ENCODE data around the gene GRID1.

Gene GRID1

GRCh38 chr10:85613391-85613790 lies 753.2 kb downstream of the GRID1 start:
- no peaks in the 10 kb centered on the region for H4K20me1 ChIP-seq (ENCODE audit: insufficient read depth, low read length)
- H3K4me3 ChIP-seq (ENCODE audit: low read length) = no peak overlapping the region
- H3K4me2 ChIP-seq (ENCODE audit: low read depth, low read length) = no peak overlapping the region
- H3K9me3 ChIP-seq (replicated peaks; ENCODE audit: insufficient read depth, low read length) = no peaks in the 10 kb centered on the region
- peaks cover 22% of the 10 kb centered on the region for H3K4me1 ChIP-seq (ENCODE audit: low read length)
- H3K27ac ChIP-seq (ENCODE audit: low read length) = no peak overlapping the region
- no peak overlapping the region for H3K9ac ChIP-seq (ENCODE audit: low read length)
- H3K9me2 ChIP-seq (replicated peaks; ENCODE audit: insufficient read depth, low read length) = no peaks in the 10 kb centered on the region
- peaks cover 10% of the 10 kb centered on the region; the same call in 1 of the 2 replicates for H3F3A ChIP-seq (ENCODE audit: insufficient read depth, low read length)
- no peaks in the 10 kb centered on the region for H3K27me3 ChIP-seq (replicated peaks; ENCODE audit: insufficient read depth, low read length)
- no peaks in the 10 kb centered on the region for H3K36me3 ChIP-seq (replicated peaks; ENCODE audit: insufficient read depth, low read length)
- H2AFZ ChIP-seq (ENCODE audit: low read length) = no peak overlapping the region
- H3K79me2 ChIP-seq (ENCODE audit: low read length) = no peaks in the 10 kb centered on the region
- no peak for DNase-seq
- no peak for TF ChIP-seq EZH2phosphoT487 (IDR thresholded peaks at IDR 0.05; ENCODE audit: low read length)
- no peak for TF ChIP-seq EZH2 (optimal IDR thresholded peaks at IDR 0.05; ENCODE audit: low read depth, low read length)
- TF ChIP-seq, protein P1, sequence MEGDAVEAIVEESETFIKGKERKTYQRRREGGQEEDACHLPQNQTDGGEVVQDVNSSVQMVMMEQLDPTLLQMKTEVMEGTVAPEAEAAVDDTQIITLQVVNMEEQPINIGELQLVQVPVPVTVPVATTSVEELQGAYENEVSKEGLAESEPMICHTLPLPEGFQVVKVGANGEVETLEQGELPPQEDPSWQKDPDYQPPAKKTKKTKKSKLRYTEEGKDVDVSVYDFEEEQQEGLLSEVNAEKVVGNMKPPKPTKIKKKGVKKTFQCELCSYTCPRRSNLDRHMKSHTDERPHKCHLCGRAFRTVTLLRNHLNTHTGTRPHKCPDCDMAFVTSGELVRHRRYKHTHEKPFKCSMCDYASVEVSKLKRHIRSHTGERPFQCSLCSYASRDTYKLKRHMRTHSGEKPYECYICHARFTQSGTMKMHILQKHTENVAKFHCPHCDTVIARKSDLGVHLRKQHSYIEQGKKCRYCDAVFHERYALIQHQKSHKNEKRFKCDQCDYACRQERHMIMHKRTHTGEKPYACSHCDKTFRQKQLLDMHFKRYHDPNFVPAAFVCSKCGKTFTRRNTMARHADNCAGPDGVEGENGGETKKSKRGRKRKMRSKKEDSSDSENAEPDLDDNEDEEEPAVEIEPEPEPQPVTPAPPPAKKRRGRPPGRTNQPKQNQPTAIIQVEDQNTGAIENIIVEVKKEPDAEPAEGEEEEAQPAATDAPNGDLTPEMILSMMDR (IDR thresholded peaks at IDR 0.05; ENCODE audit: low read length) = no peak

GRCh38 chr10:85612833-85613232 lies 753.8 kb downstream of the GRID1 start:
- peak overlapping the region; percentile 59 for H3K4me2 ChIP-seq (ENCODE audit: low read depth, low read length)
- H3K4me1 ChIP-seq (ENCODE audit: low read length) = peaks cover 22% of the 10 kb centered on the region
- H2AFZ ChIP-seq (ENCODE audit: low read length) = no peak overlapping the region
- no peaks in the 10 kb centered on the region for H3K36me3 ChIP-seq (replicated peaks; ENCODE audit: insufficient read depth, low read length)
- no peaks in the 10 kb centered on the region for H3K9me3 ChIP-seq (replicated peaks; ENCODE audit: insufficient read depth, low read length)
- peaks cover 10% of the 10 kb centered on the region; the same call in 1 of the 2 replicates for H3F3A ChIP-seq (ENCODE audit: insufficient read depth, low read length)
- H3K9me2 ChIP-seq (replicated peaks; ENCODE audit: insufficient read depth, low read length) = no peaks in the 10 kb centered on the region
- no peaks in the 10 kb centered on the region for H3K27me3 ChIP-seq (replicated peaks; ENCODE audit: insufficient read depth, low read length)
- no peak overlapping the region for H3K4me3 ChIP-seq (ENCODE audit: low read length)
- peak; percentile 16 for DNase-seq
- no peaks in the 10 kb centered on the region for H4K20me1 ChIP-seq (ENCODE audit: insufficient read depth, low read length)
- peak overlapping the region; percentile 36; the same call in 1 of the 2 replicates for H3K27ac ChIP-seq (ENCODE audit: low read length)
- no peak overlapping the region for H3K9ac ChIP-seq (ENCODE audit: low read length)
- TF ChIP-seq, protein P1 (IDR thresholded peaks at IDR 0.05; ENCODE audit: low read length) = peak; percentile 54
- no peak for TF ChIP-seq EZH2 (optimal IDR thresholded peaks at IDR 0.05; ENCODE audit: low read depth, low read length)
- TF ChIP-seq EZH2phosphoT487 (IDR thresholded peaks at IDR 0.05; ENCODE audit: low read length) = no peak
- H3K79me2 ChIP-seq (ENCODE audit: low read length) = no peaks in the 10 kb centered on the region

- H3K4me2 ChIP-seq (ENCODE audit: low read depth, low read length) = peak overlapping the region; percentile 59
- H3K9me3 ChIP-seq (replicated peaks; ENCODE audit: insufficient read depth, low read length) = no peaks in the 10 kb centered on the region
Observed at GRCh38 chr10:85612378-85612775, 754.2 kb downstream of the GRID1 start.

More at GRCh38 chr10:85612378-85612775, 754.2 kb downstream of the GRID1 start:
- no peaks in the 10 kb centered on the region for H3K36me3 ChIP-seq (replicated peaks; ENCODE audit: insufficient read depth, low read length)
- H4K20me1 ChIP-seq (ENCODE audit: insufficient read depth, low read length) = no peaks in the 10 kb centered on the region
- H3K79me2 ChIP-seq (ENCODE audit: low read length) = no peaks in the 10 kb centered on the region
- no peak overlapping the region for H3K4me3 ChIP-seq (ENCODE audit: low read length)
- H3K27me3 ChIP-seq (replicated peaks; ENCODE audit: insufficient read depth, low read length) = no peaks in the 10 kb centered on the region
- H3F3A ChIP-seq (ENCODE audit: insufficient read depth, low read length) = peaks cover 10% of the 10 kb centered on the region; the same call in 1 of the 2 replicates
- H2AFZ ChIP-seq (ENCODE audit: low read length) = no peak overlapping the region
- no peak overlapping the region for H3K9ac ChIP-seq (ENCODE audit: low read length)
- H3K27ac ChIP-seq (ENCODE audit: low read length) = peak overlapping the region; percentile 36; the same call in 1 of the 2 replicates
- no peaks in the 10 kb centered on the region for H3K9me2 ChIP-seq (replicated peaks; ENCODE audit: insufficient read depth, low read length)
- H3K4me1 ChIP-seq (ENCODE audit: low read length) = peaks cover 22% of the 10 kb centered on the region
- DNase-seq = peak; percentile 92
- TF ChIP-seq, protein P1 (IDR thresholded peaks at IDR 0.05; ENCODE audit: low read length) = no peak
- TF ChIP-seq EZH2 (optimal IDR thresholded peaks at IDR 0.05; ENCODE audit: low read depth, low read length) (no peak), EZH2phosphoT487 (IDR thresholded peaks at IDR 0.05; ENCODE audit: low read length) (no peak)
